ENCODE results near the gene PFKP.

GRCh38 chr10:3028441-3028840, 38.9 kb upstream of the PFKP start:
- TF ChIP-seq CTCF (conservative IDR thresholded peaks at IDR 0.05; ENCODE audit: low read length) (no peak), EZH2phosphoT487 (IDR thresholded peaks at IDR 0.05; ENCODE audit: borderline replicate concordance) (no peak)
